ENCODE results near the gene TPPP2.

TPPP2 gene

DNA sequence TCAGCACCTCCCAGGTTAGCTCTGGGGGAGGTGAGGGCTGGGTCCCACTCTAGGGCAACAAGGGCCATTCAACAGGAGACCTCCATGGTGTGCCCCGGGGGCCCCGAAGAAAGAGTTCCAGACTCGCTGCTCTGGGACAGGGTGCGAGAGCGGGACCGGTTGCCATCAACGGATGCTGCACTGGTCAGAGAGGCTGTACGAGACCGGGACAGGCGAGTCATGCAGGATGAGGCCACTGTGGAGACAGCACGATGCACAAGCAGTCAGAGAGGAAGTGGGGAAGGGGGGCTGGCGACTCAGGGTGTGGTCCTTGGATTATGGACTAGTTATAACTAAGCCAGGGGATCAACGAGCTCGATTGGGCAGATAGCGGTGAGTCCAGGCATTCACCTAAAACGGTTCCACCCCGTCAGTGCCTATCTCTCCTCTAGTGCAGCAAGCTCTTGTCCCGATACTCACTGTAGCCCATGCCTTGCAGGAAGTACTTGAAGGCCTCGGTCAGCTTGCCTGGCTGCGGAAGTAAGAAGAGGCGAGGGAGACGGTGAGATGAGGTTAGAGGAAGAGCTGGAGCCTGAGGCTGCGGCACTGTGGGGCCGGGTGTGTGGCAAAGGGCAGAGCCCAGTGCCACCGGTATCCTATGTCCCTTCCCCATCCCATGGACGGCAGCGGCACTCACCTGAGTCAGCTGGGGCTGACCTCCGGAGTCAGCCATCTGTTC is 12.3 kb upstream of the TPPP2 start:
- DNase-seq (ENCODE audit: low spot score): no peak

DNA sequence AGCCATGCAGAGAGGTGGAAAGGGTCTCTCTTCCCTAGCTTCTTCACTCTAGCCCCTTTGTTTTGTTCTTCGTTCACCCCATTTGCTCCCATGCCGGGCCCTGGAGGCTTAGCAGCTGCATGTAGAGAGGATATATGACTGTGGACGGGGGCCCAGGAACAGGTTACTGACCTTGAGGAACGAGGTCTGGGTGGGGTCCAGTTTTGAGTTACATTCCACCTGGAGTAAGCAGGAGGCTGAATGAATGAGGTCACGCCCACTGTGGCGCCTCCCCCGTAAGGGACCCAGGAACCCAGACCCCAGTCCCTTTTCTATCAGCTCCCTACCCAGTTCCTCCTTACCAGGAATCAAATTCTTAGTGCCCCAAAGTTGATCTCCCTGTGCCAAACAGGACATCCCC is 11.7 kb upstream of the TPPP2 start:
- DNase-seq (ENCODE audit: low spot score): no peak

DNA sequence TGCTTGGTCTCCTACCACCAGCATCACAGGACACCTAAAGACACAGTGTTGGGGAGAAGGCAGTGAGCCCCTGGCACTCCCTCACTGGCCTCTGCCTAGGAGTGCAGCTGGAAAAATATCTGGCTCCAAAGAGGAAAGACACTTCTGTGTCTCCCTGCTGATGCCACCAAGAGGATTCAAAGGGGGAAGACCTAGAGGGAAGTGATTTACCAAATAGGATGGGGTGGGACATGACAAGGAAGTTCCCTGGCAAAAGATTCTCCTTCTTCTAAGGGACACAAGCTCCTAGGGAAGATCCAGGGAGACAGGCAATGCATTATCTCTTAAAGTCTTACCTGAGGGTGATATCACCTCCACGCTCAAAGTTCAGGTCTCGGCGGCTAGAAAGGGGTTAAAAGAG is 11.2 kb upstream of the TPPP2 start:
- no peak for DNase-seq (ENCODE audit: low spot score)

GRCh38 chr14:21019366-21019765 is 10.7 kb upstream of the TPPP2 start:
- no peak for DNase-seq (ENCODE audit: low spot score)

GRCh38 chr14:21020977-21021545 is 9.0 kb upstream of the TPPP2 start:
- DNase-seq (ENCODE audit: low spot score): no peak

DNA sequence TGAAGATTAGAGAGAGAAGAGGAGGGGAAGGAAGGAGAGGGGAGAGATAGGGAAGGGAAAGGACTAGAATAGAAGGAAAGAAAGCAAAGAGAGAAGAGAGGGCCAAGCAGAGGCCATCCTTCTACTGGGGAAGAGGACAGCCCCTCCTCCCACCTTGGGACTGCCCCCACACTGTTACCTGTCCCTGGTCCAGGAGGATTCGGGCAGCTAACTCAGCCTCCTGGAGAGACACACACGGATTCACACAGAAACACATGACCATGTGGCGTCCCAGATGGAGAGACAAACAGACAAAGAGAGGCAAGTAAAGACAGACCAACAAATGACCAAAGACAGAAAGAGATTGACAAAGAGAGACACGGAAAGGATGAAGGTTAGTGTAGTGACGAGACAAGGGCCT is 7.3 kb upstream of the TPPP2 start:
- no peak for DNase-seq (ENCODE audit: low spot score)

GRCh38 chr14:21023174-21023573 is 6.8 kb upstream of the TPPP2 start:
- DNase-seq (ENCODE audit: low spot score): no peak

- no peak for DNase-seq (ENCODE audit: low spot score)
These were observed 6.0 kb upstream of the TPPP2 start for GRCh38 chr14:21023817-21024584.

DNA sequence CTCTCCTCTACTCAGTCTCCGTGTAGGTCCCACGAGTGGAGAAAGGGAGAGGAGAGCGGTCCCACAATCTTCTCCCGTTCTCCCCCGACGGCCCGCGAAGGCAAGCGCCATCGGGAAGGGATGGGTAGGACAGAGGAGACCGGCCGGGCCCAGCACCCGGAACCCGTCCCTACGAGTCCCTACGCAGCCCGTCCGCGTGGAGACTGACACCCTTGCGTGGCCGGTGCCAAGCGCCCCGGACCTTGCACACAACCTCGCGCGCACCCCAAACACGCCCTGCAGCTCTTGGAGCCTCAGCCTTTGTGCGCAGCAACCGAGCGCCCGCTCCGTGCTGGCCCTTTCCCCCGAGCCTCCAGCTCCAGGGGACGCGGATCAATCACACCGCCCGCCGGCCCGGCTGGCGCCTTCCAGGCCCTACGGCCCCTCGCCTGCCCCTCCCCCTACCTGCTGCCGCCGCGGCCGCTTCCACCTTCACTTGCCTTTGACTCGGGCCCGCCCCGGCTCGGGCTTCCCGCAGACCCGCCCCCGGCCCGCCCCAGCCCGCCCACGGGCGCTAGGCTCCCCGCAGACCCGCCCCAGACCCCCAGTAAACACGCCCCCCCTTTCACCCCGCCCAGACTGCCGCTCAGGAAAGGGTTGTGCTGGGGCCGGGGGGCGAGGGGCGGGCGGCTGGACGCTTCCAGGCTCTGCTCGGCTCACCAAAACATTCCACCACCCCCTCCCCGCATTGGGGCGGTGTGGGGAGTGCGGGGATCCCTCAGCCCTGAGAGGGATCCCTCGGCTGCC is 5.2 kb upstream of the TPPP2 start, which contains the start of gene NDRG2:
TSS of gene NDRG2 (minus strand) at position 477 of the 786 bp plus-strand sequence. CDS start 1,746 bp downstream, outside the sequence.
- peak; percentile 76 for DNase-seq (ENCODE audit: low spot score)

GRCh38 chr14:21025371-21026273 is 4.4 kb upstream of the TPPP2 start:
- no peak for DNase-seq (ENCODE audit: low spot score)

- DNase-seq (ENCODE audit: low spot score): no peak
These were observed 3.6 kb upstream of the TPPP2 start for GRCh38 chr14:21026274-21026987.

DNA sequence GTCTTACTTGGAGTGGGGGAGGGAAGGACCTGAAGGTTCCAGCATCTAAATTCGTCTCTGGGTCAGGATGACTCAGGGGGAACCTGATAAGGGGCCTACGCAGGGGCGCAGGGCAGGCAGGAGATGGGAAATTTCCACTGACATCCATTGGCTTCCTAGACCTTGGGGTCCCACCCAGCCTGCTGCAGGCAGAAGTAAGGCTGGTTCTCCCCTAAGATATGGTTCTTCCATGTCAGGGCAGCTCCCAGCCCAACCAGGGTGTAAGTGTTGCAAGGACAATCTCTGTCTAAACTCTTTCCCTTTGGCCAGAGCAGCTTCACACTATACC is 3.1 kb upstream of the TPPP2 start:
- no peak for DNase-seq (ENCODE audit: low spot score)

GRCh38 chr14:21030531-21030930 is 514 bp downstream of the TPPP2 start:
- no peak for DNase-seq (ENCODE audit: low spot score)

DNA sequence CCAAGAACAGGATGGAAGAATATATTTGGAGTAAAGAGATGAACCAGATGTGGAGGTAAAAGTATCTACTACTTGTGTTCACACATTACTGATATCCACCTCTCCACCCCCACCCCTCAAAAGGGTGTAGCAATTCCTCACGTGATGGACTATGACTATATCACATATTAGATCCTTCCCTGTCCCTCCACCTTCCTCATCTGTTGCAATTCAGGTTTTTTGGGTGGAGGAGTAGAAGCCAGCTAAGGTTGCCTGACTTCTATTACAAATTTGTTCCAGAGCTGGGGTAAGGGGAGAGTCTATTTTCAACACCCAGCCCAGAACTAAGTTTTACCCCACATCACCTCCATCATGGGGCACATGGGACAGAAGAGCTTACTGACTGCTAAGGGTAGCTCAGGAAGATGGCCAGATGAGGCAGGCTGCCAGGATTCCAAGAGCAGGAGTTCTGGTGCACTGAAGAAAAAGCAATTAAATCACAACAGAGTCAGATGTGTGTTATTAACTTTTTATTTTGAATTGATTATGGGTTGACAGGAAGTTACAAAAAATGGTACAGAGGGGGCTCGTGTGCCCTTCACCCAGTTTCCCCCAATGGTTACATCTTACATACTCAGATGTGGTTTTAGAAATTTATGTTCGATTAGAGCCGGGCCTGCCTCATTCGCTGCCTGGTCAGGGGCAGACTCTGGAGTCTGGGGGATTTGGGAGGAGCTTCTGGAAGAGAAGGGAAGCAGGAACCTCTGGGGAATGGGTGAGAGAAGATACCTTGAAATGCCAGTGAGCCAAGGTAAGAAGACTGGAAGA is 2.5 kb downstream of the TPPP2 start:
- no peak for DNase-seq (ENCODE audit: low spot score)

- no peak for DNase-seq (ENCODE audit: low spot score)
These were observed 3.2 kb downstream of the TPPP2 start for GRCh38 chr14:21033133-21033698.

- DNase-seq (ENCODE audit: low spot score): no peak
These were observed 4.7 kb downstream of the TPPP2 start, which contains the start of gene RNASE13 for GRCh38 chr14:21034707-21035106. TSS of gene RNASE13 (minus strand) at chr14:21034807. CDS start at chr14:21034288, 519 bp downstream.

DNA sequence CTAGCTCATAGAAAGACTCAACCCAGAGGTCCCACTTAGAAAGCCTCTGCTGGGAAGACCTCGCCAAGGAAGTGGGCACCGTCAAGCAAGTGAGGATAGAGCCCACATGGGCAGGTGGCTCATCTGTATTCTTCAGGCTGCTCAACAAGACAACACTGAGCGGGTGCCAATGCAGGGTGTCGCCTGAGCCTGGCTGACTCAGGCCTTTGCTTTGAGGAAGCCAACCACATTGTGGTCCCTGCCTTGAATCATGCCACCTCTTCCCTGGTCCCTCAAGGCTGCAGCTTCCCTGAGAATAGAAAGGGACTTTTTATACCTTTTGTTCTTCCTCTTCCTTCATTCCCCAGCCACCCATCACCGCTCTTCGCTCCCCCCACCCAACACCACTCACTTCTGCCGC is 6.7 kb downstream of the TPPP2 start:
- DNase-seq (ENCODE audit: low spot score): no peak

GRCh38 chr14:21037156-21037555 is 7.1 kb downstream of the TPPP2 start:
- DNase-seq (ENCODE audit: low spot score): no peak
